NCI-H146 treated with DMSO at 0.1 percent for 48 hours (cell line): ENCODE data around the gene TMCO5A.
"Not testable (repeated sequence)": the region's sequence is repeated elsewhere in the genome, so short reads cannot be mapped to it uniquely, and the experiment has no call there.

Source experiments
- DNase-seq: peaks from one replicate; lab custom pipeline; 2025; ENCODE audit not compliant: unreplicated experiment; lab: John Stamatoyannopoulos, UW

Gene TMCO5A

GRCh38 chr15:37934340-37934739, at the start of gene TMCO5A:
Gene TMCO5A (plus strand): TSS chr15:37934640. CDS start chr15:37936324, 1,684 bp downstream.
- no peak for DNase-seq

- DNase-seq, result no peak
These were observed 48.8 kb upstream of the TMCO5A start for GRCh38 chr15:37885651-37886050.

- no peak for DNase-seq
These were observed 46.1 kb upstream of the TMCO5A start for GRCh38 chr15:37888356-37888755.

GRCh38 chr15:37891766-37892368, 42.6 kb upstream of the TMCO5A start:
- DNase-seq, result no peak

GRCh38 chr15:37893309-37893708, 41.1 kb upstream of the TMCO5A start:
- no peak for DNase-seq

GRCh38 chr15:37898362-37898761, 36.1 kb upstream of the TMCO5A start:
- no peak for DNase-seq

- DNase-seq, result no peak
These were observed 33.9 kb upstream of the TMCO5A start for GRCh38 chr15:37900326-37901221.

GRCh38 chr15:37902126-37902525, 32.3 kb upstream of the TMCO5A start:
- no peak for DNase-seq

- DNase-seq, result no peak
These were observed 30.4 kb upstream of the TMCO5A start for GRCh38 chr15:37903919-37904625.

GRCh38 chr15:37907136-37907535, 27.3 kb upstream of the TMCO5A start:
- no peak for DNase-seq

- DNase-seq, result no peak
These were observed 12.7 kb upstream of the TMCO5A start for GRCh38 chr15:37921527-37922385.

GRCh38 chr15:37926136-37926535, 8.3 kb upstream of the TMCO5A start:
- no peak for DNase-seq

GRCh38 chr15:37929238-37929637, 5.2 kb upstream of the TMCO5A start:
- no peak for DNase-seq

GRCh38 chr15:37931321-37931720, 3.1 kb upstream of the TMCO5A start:
- DNase-seq, result no peak

- no peak for DNase-seq
These were observed 2.6 kb upstream of the TMCO5A start for GRCh38 chr15:37931868-37932267.

- no peak for DNase-seq
These were observed 1.9 kb upstream of the TMCO5A start for GRCh38 chr15:37932549-37932948.

GRCh38 chr15:37933666-37934065, 774 bp upstream of the TMCO5A start:
- DNase-seq, result no peak

GRCh38 chr15:37940876-37941275, 6.4 kb downstream of the TMCO5A start:
- no peak for DNase-seq

- no peak for DNase-seq
These were observed 7.3 kb downstream of the TMCO5A start for GRCh38 chr15:37941779-37942178.

- DNase-seq, result no peak
These were observed 17.6 kb downstream of the TMCO5A start for GRCh38 chr15:37951999-37952398.

- not testable (repeated sequence) for DNase-seq
These were observed 26.3 kb downstream of the TMCO5A start for GRCh38 chr15:37960742-37961141.
